Mammary epithelial cell (primary cell): ENCODE results near the gene CASP2.

Source experiments
- CTCF ChIP-seq, 2 donors: IDR thresholded peaks in 1 of 2; conservative IDR thresholded peaks in 1 of 2; 2 replicates each; pipeline ENCODE4 v1.5.1; 2011 to 2012; ENCODE audit warnings: inconsistent platforms in 2 of 2, low read length in 2 of 2, mild to moderate bottlenecking in 2 of 2, control low read depth in 1 of 2, low read depth in 1 of 2; ENCODE audit not compliant: insufficient read depth in 1 of 2; ENCODE audit errors: extremely low read depth in 1 of 2
- EZH2 ChIP-seq: IDR thresholded peaks from 2 replicates; pipeline ENCODE4 v1.6.1; 2012; ENCODE audit warnings: low read length, inconsistent platforms, borderline replicate concordance

DNA sequence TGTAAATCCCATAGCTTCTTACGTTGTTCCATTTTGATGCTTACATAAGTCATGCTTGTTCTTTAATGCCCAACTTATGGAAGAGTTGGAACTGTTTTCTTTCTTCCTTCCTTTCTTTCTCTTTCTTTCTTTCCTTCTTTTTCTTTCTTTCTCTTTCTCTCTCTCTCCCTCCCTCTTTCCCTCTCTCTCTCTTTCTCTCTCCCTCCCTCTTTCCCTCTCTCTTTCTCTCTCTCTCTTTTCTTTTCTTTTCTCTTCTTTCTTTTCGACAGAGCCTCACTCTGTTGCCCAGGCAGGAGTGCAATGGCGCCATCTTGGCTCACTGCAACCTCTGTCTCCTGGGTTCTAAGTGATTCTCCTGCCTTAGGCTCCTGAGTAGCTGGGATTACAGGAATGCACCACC lies 55.4 kb downstream of the CASP2 start:
- TF ChIP-seq CTCF (conservative IDR thresholded peaks at IDR 0.05 in 1 of 2, IDR thresholded peaks at IDR 0.05 in 1 of 2; ENCODE audit: extremely low read depth in 1 of 2, insufficient read depth in 1 of 2, low read depth in 1 of 2, low read length in 2 of 2) = no peak
- TF ChIP-seq EZH2 = no peak
